Calu3 (cell line): ENCODE measurements around the gene CORO1C. TPM values are rescaled to one million over a fixed set of nuclear protein-coding genes. Genes with fewer than 3 reads are reported as not detected.

Experiments used
- BruUV-seq: library from RNA; stranded (reverse); fragments of 400-500 nt; replicated peaks from 2 replicates; lab custom pipeline; 2021; lab: Mats Ljungman, UMichigan
- CTCF ChIA-PET: fragments of 300-600 bp; sonication (Branson Sonifier 250); formaldehyde crosslinking; loops from one replicate; lab custom pipeline; 2022; ENCODE audit warnings: antibody characterized with exemption; lab: Charles Lee
- DNase-seq: peaks from one replicate; pipeline ENCODE4 v3.0.0; 2022
- H3K27ac Mint-ChIP-seq: one replicate; pipeline ENCODE4 v1.8.0; 2022; ENCODE audit warnings: mixed read lengths; ENCODE audit not compliant: unreplicated experiment
- H3K27me3 Mint-ChIP-seq: one replicate; pipeline ENCODE4 v1.8.0; 2022; ENCODE audit warnings: mixed read lengths; ENCODE audit not compliant: unreplicated experiment
- H3K36me3 Mint-ChIP-seq: one replicate; pipeline ENCODE4 v1.8.0; 2022; ENCODE audit warnings: mild to moderate bottlenecking, moderate library complexity, mixed read lengths; ENCODE audit not compliant: insufficient read depth, unreplicated experiment
- H3K4me1 Mint-ChIP-seq: one replicate; pipeline ENCODE4 v1.8.0; 2022; ENCODE audit warnings: mild to moderate bottlenecking, low read depth, mixed read lengths; ENCODE audit not compliant: unreplicated experiment
- H3K4me3 Mint-ChIP-seq: one replicate; pipeline ENCODE4 v1.8.0; 2022; ENCODE audit warnings: mild to moderate bottlenecking, low read depth, moderate library complexity, mixed read lengths; ENCODE audit not compliant: unreplicated experiment
- H3K9me3 Mint-ChIP-seq: one replicate; pipeline ENCODE4 v1.8.0; 2022; ENCODE audit warnings: low read depth, mixed read lengths; ENCODE audit not compliant: unreplicated experiment
- CTCF ChIP-seq: fragments of 200-600 bp; IDR thresholded peaks from one replicate; pipeline ENCODE4 v1.8.0; 2022; ENCODE audit warnings: antibody characterized with exemption; ENCODE audit not compliant: unreplicated experiment
- intact Hi-C: fragments of 100-400 bp; cut with micrococcal nuclease; formaldehyde crosslinking; loops from one replicate; pipeline ENCODE4 v1.10.0; 2022; ENCODE audit not compliant: unreplicated experiment
- total RNA-seq: library from RNA; stranded (reverse); gene quantifications from 2 replicates; pipeline ENCODE4 v1.2.3, GENCODE V29; 2022

Gene CORO1C
- total RNA-seq, 1 experiment from 2014 or later, result 252 TPM

- H3K4me1 Mint-ChIP-seq, result peaks cover 52% of the 10 kb centered on the region
- H3K9me3 Mint-ChIP-seq, result no peaks in the 10 kb centered on the region
- H3K27me3 Mint-ChIP-seq, result no peaks in the 10 kb centered on the region
- no TSS peak for BruUV-seq
- peaks cover 38% of the 10 kb centered on the region for H3K36me3 Mint-ChIP-seq
- H3K4me3 Mint-ChIP-seq, result no peak overlapping the region
- CTCF ChIA-PET, result interaction anchor here (0.5 kb wide), 1 partner anchor 10 kb away, joined by 4 read pairs; no protein-coding TSS in a partner anchor
- intact Hi-C loops, result no loop called here
- no peak for DNase-seq
- H3K27ac Mint-ChIP-seq, result no peak overlapping the region
- TF ChIP-seq CTCF, result no peak
Measured at GRCh38 chr12:108686780-108687179, 44.5 kb downstream of the CORO1C start.

GRCh38 chr12:108685469-108686260 is 45.7 kb downstream of the CORO1C start:
- no peak for TF ChIP-seq CTCF
- no TSS peak for BruUV-seq
- peaks cover 32% of the 10 kb centered on the region for H3K36me3 Mint-ChIP-seq
- DNase-seq, result no peak
- H3K9me3 Mint-ChIP-seq, result no peaks in the 10 kb centered on the region
- no peak overlapping the region for H3K4me3 Mint-ChIP-seq
- H3K27me3 Mint-ChIP-seq, result no peaks in the 10 kb centered on the region
- no peak overlapping the region for H3K27ac Mint-ChIP-seq
- intact Hi-C loops, result no loop called here
- peaks cover 55% of the 10 kb centered on the region for H3K4me1 Mint-ChIP-seq
- CTCF ChIA-PET, result no interaction called here

- H3K4me1 Mint-ChIP-seq, result peaks cover 42% of the 10 kb centered on the region
- H3K9me3 Mint-ChIP-seq, result no peaks in the 10 kb centered on the region
- peaks cover 18% of the 10 kb centered on the region for H3K36me3 Mint-ChIP-seq
- BruUV-seq, result no TSS peak
- H3K27ac Mint-ChIP-seq, result no peak overlapping the region
- H3K27me3 Mint-ChIP-seq, result no peaks in the 10 kb centered on the region
- intact Hi-C loops, result loop anchor here (5.0 kb wide), 1 partner anchor 38 kb away; no protein-coding TSS in a partner anchor
- CTCF ChIA-PET, result interaction anchor here (1.0 kb wide), 1 partner anchor 13 kb away, joined by 3 read pairs; no protein-coding TSS in a partner anchor
- TF ChIP-seq CTCF, result no peak
- DNase-seq, result no peak
- H3K4me3 Mint-ChIP-seq, result no peak overlapping the region
Measured at GRCh38 chr12:108683906-108684556, 47.3 kb downstream of the CORO1C start.

- Mint-ChIP-seq H3K27me3 (no peaks in the 10 kb centered on the region), H3K4me3 (no peak overlapping the region), H3K4me1 (peaks cover 41% of the 10 kb centered on the region), H3K9me3 (no peaks in the 10 kb centered on the region), H3K36me3 (peaks cover 22% of the 10 kb centered on the region), H3K27ac (no peak overlapping the region)
- no peak for TF ChIP-seq CTCF
- no TSS peak for BruUV-seq
- DNase-seq, result no peak
- CTCF ChIA-PET, result no interaction called here
- intact Hi-C loops, result loop anchor here (5.0 kb wide), 1 partner anchor 41 kb away; no protein-coding TSS in a partner anchor
Measured at GRCh38 chr12:108681317-108681716, 50.0 kb downstream of the CORO1C start.
